ENCODE data around the gene RNF115. TPM values are rescaled to one million over a fixed set of nuclear protein-coding genes. Genes with fewer than 3 reads are reported as not detected.
"Not testable (repeated sequence)": the region's sequence is repeated elsewhere in the genome, so short reads cannot be mapped to it uniquely, and the experiment has no call there.

RNF115 gene
- total RNA-seq, 1 experiment from 2014 or later = 11.0 TPM

DNA sequence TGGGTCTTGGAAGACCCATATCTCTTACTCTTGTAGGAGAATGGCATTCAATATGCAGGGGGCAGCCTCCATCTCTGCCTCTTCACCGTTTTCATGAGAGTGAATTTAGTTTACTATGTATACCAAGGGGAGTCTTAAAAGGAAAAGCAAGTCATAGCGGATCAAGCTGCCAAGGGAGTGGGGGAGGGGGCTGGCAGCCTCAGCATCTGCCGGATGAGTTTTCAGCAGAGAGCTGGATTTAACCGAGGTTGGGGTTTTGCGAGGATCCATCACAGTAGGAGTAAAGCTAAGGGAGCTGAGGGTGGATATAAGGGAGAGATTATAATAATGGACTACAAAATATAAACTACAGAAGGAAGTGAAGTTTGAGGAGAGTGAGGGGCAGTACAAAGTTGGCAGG, 94.7 kb downstream of the RNF115 start:
- no peaks in the 10 kb centered on the region for H3K27me3 ChIP-seq (ENCODE audit: insufficient read depth, low read length)
- no peaks in the 10 kb centered on the region for H3K23me2 ChIP-seq (ENCODE audit: insufficient read length, low read depth, low read length, poor library complexity, severe bottlenecking)
- H3T11ph ChIP-seq (ENCODE audit: low read length) = no peak overlapping the region
- H2BK15ac ChIP-seq (ENCODE audit: low read depth, low read length) = no peak overlapping the region
- Mint-ChIP-seq H3K36me3 (ENCODE audit: insufficient read depth in 1 of 3, low read depth in 3 of 3) (no peaks in the 10 kb centered on the region), H3K27me3 (ENCODE audit: low read depth) (no peaks in the 10 kb centered on the region; the same call in 1 of the 2 replicates), H3K4me3 (no peak overlapping the region; a peak in 1 of 5 replicates), H3K27ac (no peak overlapping the region), H3K4me1 (peaks cover 13 to 19% of the 10 kb centered on the region in 2 experiments), H3K9me3 (no peaks in the 10 kb centered on the region)
- no peak overlapping the region for H3K56ac ChIP-seq (ENCODE audit: insufficient read length, low read depth, low read length)
- H4K20me1 ChIP-seq (ENCODE audit: control insufficient read depth, insufficient read depth, insufficient read length) = no peaks in the 10 kb centered on the region
- WGBS (ENCODE audit: extremely low coverage, insufficient read length, low lambda C conversion rate) = no CpG with 5 or more reads among the region's 5 CpGs
- no peaks in the 10 kb centered on the region for H3K9me3 ChIP-seq (ENCODE audit: control insufficient read depth, low read depth, low read length)
- no peak overlapping the region for H4K8ac ChIP-seq (replicated peaks; ENCODE audit: insufficient read length, low read depth, low read length)
- H4K91ac ChIP-seq (ENCODE audit: insufficient read length, low read depth, low read length) = no peak overlapping the region
- no peak overlapping the region for H2BK120ac ChIP-seq (ENCODE audit: low read depth, low read length, poor library complexity, severe bottlenecking)
- no peaks in the 10 kb centered on the region; the same call in 1 of the 2 replicates for H3K4me1 ChIP-seq (ENCODE audit: insufficient read depth, low read length)
- H3K79me1 ChIP-seq (ENCODE audit: insufficient read depth, low read depth, low read length, poor library complexity, severe bottlenecking) = no peaks in the 10 kb centered on the region
- no peak overlapping the region for H2AFZ ChIP-seq (ENCODE audit: low read length)
- no peak overlapping the region for H3K4me2 ChIP-seq (ENCODE audit: insufficient read depth, insufficient read length, low read length)
- H2BK5ac ChIP-seq (ENCODE audit: insufficient read length, low read length) = no peak overlapping the region
- no peak overlapping the region for H2BK20ac ChIP-seq (ENCODE audit: low read depth, low read length, poor library complexity, severe bottlenecking)
- H3K23ac ChIP-seq (ENCODE audit: insufficient read length, low read depth, low read length) = no peak overlapping the region
- H3K4ac ChIP-seq (ENCODE audit: low read depth, low read length) = no peak overlapping the region
- DNase-seq = no peak
- H2BK12ac ChIP-seq (ENCODE audit: insufficient read length, low read depth, low read length) = no peak overlapping the region
- H3K18ac ChIP-seq (ENCODE audit: insufficient read length, low read depth, low read length) = no peak overlapping the region
- H2AK5ac ChIP-seq (ENCODE audit: insufficient read length, low read length) = no peak overlapping the region
- H3K79me2 ChIP-seq (ENCODE audit: insufficient read depth, low read length) = no peaks in the 10 kb centered on the region
- H4K5ac ChIP-seq (ENCODE audit: insufficient read length, low read depth, low read length) = no peak overlapping the region
- TF ChIP-seq, protein P1, sequence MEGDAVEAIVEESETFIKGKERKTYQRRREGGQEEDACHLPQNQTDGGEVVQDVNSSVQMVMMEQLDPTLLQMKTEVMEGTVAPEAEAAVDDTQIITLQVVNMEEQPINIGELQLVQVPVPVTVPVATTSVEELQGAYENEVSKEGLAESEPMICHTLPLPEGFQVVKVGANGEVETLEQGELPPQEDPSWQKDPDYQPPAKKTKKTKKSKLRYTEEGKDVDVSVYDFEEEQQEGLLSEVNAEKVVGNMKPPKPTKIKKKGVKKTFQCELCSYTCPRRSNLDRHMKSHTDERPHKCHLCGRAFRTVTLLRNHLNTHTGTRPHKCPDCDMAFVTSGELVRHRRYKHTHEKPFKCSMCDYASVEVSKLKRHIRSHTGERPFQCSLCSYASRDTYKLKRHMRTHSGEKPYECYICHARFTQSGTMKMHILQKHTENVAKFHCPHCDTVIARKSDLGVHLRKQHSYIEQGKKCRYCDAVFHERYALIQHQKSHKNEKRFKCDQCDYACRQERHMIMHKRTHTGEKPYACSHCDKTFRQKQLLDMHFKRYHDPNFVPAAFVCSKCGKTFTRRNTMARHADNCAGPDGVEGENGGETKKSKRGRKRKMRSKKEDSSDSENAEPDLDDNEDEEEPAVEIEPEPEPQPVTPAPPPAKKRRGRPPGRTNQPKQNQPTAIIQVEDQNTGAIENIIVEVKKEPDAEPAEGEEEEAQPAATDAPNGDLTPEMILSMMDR (conservative IDR thresholded peaks at IDR 0.05) = no peak
- H3K9ac ChIP-seq (ENCODE audit: extremely low read depth, insufficient read length, low read length) = no peak overlapping the region
- no peak overlapping the region for H3K14ac ChIP-seq (ENCODE audit: insufficient read depth, low read length)
- H3K27ac ChIP-seq (ENCODE audit: insufficient read length, low read depth, low read length) = no peak overlapping the region

DNA sequence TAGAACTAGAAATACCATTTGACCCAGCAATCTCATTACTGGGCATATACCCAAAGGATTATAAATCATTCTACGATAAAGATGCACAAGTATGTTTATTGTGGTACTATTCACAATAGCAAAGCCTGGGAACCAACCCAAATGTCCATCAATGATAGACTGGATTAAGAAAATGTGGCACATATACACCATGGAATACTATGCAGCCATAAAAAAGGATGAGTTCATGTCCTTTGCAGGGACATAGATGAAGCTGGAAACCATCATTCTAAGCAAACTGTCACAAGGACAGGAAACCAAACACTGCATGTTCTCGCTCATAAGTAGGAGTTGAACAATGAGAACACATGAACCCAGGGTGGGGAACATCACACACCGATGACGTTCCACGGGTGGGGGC, 97.7 kb downstream of the RNF115 start:
- not testable (repeated sequence) for H3K79me2 ChIP-seq (ENCODE audit: insufficient read depth, low read length); H3K4ac ChIP-seq (ENCODE audit: low read depth, low read length); H3K18ac ChIP-seq (ENCODE audit: insufficient read length, low read depth, low read length); H3K79me1 ChIP-seq (ENCODE audit: insufficient read depth, low read depth, low read length, poor library complexity, severe bottlenecking); H3K56ac ChIP-seq (ENCODE audit: insufficient read length, low read depth, low read length); H3K4me2 ChIP-seq (ENCODE audit: insufficient read depth, insufficient read length, low read length); H3K9me3 ChIP-seq (ENCODE audit: control insufficient read depth, low read depth, low read length); H4K8ac ChIP-seq (replicated peaks; ENCODE audit: insufficient read length, low read depth, low read length); H2BK12ac ChIP-seq (ENCODE audit: insufficient read length, low read depth, low read length); H3K23me2 ChIP-seq (ENCODE audit: insufficient read length, low read depth, low read length, poor library complexity, severe bottlenecking); H2BK5ac ChIP-seq (ENCODE audit: insufficient read length, low read length); H4K91ac ChIP-seq (ENCODE audit: insufficient read length, low read depth, low read length); H3K27ac ChIP-seq (ENCODE audit: insufficient read length, low read depth, low read length); H3K9me3 Mint-ChIP-seq; H2BK20ac ChIP-seq (ENCODE audit: low read depth, low read length, poor library complexity, severe bottlenecking); H3T11ph ChIP-seq (ENCODE audit: low read length); DNase-seq; H3K4me3 Mint-ChIP-seq; H2AK5ac ChIP-seq (ENCODE audit: insufficient read length, low read length); H3K4me1 ChIP-seq (ENCODE audit: insufficient read depth, low read length); H2BK15ac ChIP-seq (ENCODE audit: low read depth, low read length); H3K27ac Mint-ChIP-seq; H3K9ac ChIP-seq (ENCODE audit: extremely low read depth, insufficient read length, low read length); H4K5ac ChIP-seq (ENCODE audit: insufficient read length, low read depth, low read length); H2AFZ ChIP-seq (ENCODE audit: low read length); H3K36me3 Mint-ChIP-seq (ENCODE audit: insufficient read depth in 1 of 3, low read depth in 3 of 3); H3K14ac ChIP-seq (ENCODE audit: insufficient read depth, low read length); H3K27me3 ChIP-seq (ENCODE audit: insufficient read depth, low read length); H4K20me1 ChIP-seq (ENCODE audit: control insufficient read depth, insufficient read depth, insufficient read length); H2BK120ac ChIP-seq (ENCODE audit: low read depth, low read length, poor library complexity, severe bottlenecking); H3K23ac ChIP-seq (ENCODE audit: insufficient read length, low read depth, low read length)
- WGBS (ENCODE audit: extremely low coverage, insufficient read length, low lambda C conversion rate) = no CpG with 5 or more reads among the region's 5 CpGs
- Mint-ChIP-seq H3K27me3 (ENCODE audit: low read depth) (peaks cover 15% of the 10 kb centered on the region), H3K4me1 (peaks cover 9 to 16% of the 10 kb centered on the region in 2 experiments)
